Measurements from ENCODE around the gene CCDC110.

The CCDC110 gene

GRCh38 chr4:185435466-185435865, 36.1 kb downstream of the CCDC110 start:
- Histone ChIP-seq H3K4me3 (replicated peaks; ENCODE audit: insufficient read depth, low read length) (no peak overlapping the region), H3K27me3 (ENCODE audit: insufficient read depth, poor library complexity, severe bottlenecking) (peaks cover 7% of the 10 kb centered on the region), H3K27ac (replicated peaks) (no peak overlapping the region)
- no peak for DNase-seq (ENCODE audit: low read depth in 1 of 2, low spot score in 1 of 2)
- TF ChIP-seq CTCF (IDR thresholded peaks at IDR 0.05; ENCODE audit: insufficient read depth, low read length) (no peak), POLR2AphosphoS5 (IDR thresholded peaks at IDR 0.05; ENCODE audit: low read depth) (no peak), GABPA (IDR thresholded peaks at IDR 0.05; ENCODE audit: low read depth) (no peak), REST (IDR thresholded peaks at IDR 0.05; ENCODE audit: insufficient replicate concordance, low read depth) (no peak), SPI1 (IDR thresholded peaks at IDR 0.05; ENCODE audit: borderline replicate concordance, low read depth) (no peak)

GRCh38 chr4:185429660-185430059, 41.9 kb downstream of the CCDC110 start:
- no peak for TF ChIP-seq POLR2AphosphoS5 (IDR thresholded peaks at IDR 0.05; ENCODE audit: low read depth)
- TF ChIP-seq REST (IDR thresholded peaks at IDR 0.05; ENCODE audit: insufficient replicate concordance, low read depth) = no peak
- no peak for TF ChIP-seq CTCF (IDR thresholded peaks at IDR 0.05; ENCODE audit: insufficient read depth, low read length)
- TF ChIP-seq GABPA (IDR thresholded peaks at IDR 0.05; ENCODE audit: low read depth) = no peak
- TF ChIP-seq SPI1 (IDR thresholded peaks at IDR 0.05; ENCODE audit: borderline replicate concordance, low read depth) = no peak
- DNase-seq (ENCODE audit: low read depth in 1 of 2, low spot score in 1 of 2) = no peak
- no peak overlapping the region for H3K27ac ChIP-seq (replicated peaks)
- H3K27me3 ChIP-seq (ENCODE audit: insufficient read depth, poor library complexity, severe bottlenecking) = peaks cover 3% of the 10 kb centered on the region
- no peak overlapping the region for H3K4me3 ChIP-seq (replicated peaks; ENCODE audit: insufficient read depth, low read length)

- Histone ChIP-seq H3K27ac (replicated peaks) (no peak overlapping the region), H3K27me3 (ENCODE audit: insufficient read depth, poor library complexity, severe bottlenecking) (peaks cover 3% of the 10 kb centered on the region), H3K4me3 (replicated peaks; ENCODE audit: insufficient read depth, low read length) (no peak overlapping the region)
- no peak for TF ChIP-seq SPI1 (IDR thresholded peaks at IDR 0.05; ENCODE audit: borderline replicate concordance, low read depth)
- no peak for TF ChIP-seq REST (IDR thresholded peaks at IDR 0.05; ENCODE audit: insufficient replicate concordance, low read depth)
- no peak for TF ChIP-seq CTCF (IDR thresholded peaks at IDR 0.05; ENCODE audit: insufficient read depth, low read length)
- TF ChIP-seq GABPA (IDR thresholded peaks at IDR 0.05; ENCODE audit: low read depth) = no peak
- no peak for TF ChIP-seq POLR2AphosphoS5 (IDR thresholded peaks at IDR 0.05; ENCODE audit: low read depth)
- DNase-seq (ENCODE audit: low read depth in 1 of 2, low spot score in 1 of 2) = no peak
Measured at GRCh38 chr4:185426960-185427688, 44.4 kb downstream of the CCDC110 start.
